HG03175 (cell line): ENCODE measurements around the gene ZNF865.

Experiments
- ATAC-seq: cut with Tn5 transposase; IDR thresholded peaks from one replicate; pipeline ENCODE4 v1.9.1; 2021; ENCODE audit warnings: mild to moderate bottlenecking, moderate library complexity; ENCODE audit not compliant: unreplicated experiment

ZNF865 gene

GRCh38 chr19:55643887-55644176 is 38.4 kb downstream of the ZNF865 start:
- ATAC-seq, result no peak

DNA sequence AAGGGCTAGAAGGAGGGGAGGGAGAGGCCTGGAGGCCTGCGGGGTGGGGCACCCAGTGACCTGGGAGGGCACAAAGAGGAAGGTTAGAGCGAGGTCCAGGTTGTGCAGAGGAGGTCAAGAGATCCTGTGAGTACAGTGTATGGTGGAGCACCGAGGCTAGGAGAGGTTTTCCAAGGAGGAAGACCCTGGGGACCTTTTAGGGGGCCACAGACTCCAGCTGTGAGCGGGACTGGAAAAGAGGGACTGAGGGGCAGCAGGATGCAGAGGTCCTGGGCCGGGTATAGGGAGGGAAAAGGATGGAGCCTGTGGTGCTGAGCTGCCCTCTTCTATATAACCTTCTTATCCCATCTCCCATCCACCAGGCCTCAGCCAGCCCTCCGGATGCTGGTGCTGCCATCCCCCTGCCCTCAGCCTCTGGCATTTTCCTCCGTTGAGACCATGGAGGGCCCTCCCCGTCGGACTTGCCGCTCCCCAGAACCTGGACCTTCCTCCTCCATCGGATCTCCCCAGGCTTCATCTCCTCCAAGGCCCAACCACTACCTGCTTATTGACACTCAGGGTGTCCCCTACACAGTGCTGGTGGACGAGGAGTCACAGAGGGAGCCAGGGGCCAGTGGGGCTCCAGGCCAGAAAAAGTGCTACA is 38.9 kb downstream of the ZNF865 start:
- ATAC-seq, result no peak

- no peak for ATAC-seq
Observed at GRCh38 chr19:55644842-55645511, 39.5 kb downstream of the ZNF865 start.

GRCh38 chr19:55645512-55645881 is 40.0 kb downstream of the ZNF865 start:
- no peak for ATAC-seq

DNA sequence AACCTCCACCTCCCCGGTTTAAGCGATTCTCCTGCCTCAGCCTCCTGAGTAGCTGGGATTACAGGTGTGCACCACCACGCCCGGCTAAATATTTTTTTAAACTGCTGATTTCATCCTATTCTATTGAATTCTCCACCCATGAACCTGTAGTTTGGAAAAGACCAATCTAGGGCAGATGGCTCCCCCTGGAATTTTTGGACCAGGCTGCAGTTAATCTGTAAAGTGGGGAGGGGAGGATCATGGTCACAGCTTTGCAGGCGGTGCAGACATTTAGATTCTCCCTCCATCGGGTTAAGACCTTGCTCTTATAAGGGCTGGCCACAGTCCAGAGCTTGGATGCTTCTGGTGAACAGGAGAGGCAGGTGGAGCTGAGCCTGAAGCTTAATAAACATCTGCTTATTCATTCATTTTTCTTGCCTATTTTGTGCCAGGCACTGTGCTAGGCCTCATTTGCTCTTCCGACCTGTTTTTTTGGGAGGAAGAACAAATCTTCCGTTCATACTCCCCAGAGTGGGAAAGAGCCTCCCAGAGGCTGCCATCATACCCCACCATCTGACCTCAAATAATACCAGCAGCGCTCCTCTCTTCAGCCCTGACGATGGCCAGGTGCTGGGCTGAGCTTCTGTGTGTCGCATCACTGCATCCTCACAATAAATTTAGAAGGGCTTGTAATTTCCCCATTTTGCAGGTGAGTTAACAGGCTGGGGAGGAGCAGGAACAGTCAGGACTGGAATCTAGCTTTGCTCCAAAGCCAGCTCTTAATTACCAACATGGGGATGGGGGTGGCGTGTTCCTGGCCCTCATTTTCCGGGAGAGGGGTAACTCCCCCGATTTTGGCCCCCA is 41.7 kb downstream of the ZNF865 start:
- no peak for ATAC-seq

DNA sequence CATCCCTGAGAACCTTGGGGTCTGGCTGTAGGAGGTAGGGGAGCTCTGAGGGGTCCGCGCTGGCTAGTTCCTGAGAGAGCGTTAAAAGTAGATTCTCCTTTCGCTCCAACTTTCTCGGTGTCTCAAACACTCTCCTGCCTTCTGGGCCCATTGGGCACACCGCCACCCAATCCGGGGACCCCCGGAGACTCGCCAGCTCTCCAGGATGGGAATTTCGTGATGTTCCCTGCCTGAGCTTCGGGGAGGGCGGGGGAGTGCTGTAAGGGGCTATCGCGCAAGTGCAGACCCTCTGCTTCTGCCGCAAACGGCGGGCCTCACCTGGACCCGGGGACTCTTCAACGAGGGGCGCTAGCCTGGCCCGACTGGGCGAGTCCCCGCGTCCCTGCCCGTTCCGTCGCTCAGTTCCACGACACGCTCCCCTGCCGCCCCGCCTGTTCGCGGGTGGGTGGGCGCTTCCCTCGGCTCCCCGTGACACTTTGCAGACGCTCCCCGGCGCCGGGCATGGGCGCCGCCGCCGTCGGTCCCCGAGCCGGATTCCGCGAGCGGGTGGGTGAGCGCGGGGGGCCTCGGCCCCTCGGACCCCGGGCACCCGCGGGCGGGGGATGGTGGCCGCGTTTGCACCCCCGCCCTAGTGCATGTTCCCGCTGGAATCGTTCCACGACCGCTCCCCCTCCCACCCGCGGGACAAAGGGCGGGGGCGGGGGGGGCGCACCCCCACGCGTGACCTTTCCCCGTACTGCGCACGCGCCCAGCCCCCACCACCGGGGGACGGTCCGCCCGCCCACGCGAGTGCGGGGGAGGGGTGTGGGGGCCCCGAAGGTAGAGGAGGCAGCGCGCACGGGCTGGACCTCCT is 42.5 kb downstream of the ZNF865 start, which contains the start of gene CCDC106:
Gene CCDC106, plus strand, starts transcription at position 481 of the 853 bp plus-strand sequence. CDS start 835 bp downstream, outside the sequence.
- no peak for ATAC-seq

DNA sequence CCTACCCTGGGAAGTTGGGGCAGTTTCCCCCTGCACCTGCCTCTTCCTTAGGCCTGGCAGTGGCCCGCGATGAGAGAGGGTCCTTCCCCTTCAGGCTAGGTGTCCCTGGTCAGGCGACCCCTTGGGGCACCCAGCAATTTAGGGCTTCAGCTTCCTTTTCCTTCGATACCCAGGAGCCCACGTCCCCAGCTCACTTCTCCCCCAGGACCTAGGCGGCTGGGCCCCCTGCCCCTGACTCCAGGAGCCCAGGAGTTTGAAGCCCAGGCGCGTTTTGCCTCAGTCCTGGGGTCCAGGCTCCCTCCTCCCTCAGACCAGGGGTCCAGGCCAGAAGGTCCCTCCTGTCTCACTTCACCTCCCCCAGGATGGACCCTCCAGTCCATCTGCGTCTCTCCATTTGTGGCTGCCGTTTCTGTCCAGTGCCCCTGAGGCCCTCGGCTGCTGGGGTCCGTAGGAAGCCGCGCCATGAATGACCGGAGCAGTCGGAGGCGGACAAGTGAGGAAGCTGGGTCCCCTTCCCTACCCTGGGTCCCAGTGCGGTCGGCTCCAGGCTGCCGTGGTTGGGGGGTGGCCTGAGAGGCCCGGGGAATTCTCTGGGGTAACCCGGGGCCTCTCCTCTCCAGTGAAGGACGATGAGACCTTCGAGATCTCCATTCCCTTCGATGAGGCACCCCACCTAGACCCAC is 43.3 kb downstream of the ZNF865 start:
- ATAC-seq, result no peak

- ATAC-seq, result no peak
Observed at GRCh38 chr19:55649268-55650125, 44.0 kb downstream of the ZNF865 start.

GRCh38 chr19:55650126-55650557 is 44.7 kb downstream of the ZNF865 start:
- ATAC-seq, result no peak

- ATAC-seq, result no peak
Observed at GRCh38 chr19:55650602-55651230, 45.3 kb downstream of the ZNF865 start.

- ATAC-seq, result no peak
Observed at GRCh38 chr19:55651236-55651635, 45.8 kb downstream of the ZNF865 start.

GRCh38 chr19:55652311-55653128 is 47.1 kb downstream of the ZNF865 start:
- ATAC-seq, result no peak

DNA sequence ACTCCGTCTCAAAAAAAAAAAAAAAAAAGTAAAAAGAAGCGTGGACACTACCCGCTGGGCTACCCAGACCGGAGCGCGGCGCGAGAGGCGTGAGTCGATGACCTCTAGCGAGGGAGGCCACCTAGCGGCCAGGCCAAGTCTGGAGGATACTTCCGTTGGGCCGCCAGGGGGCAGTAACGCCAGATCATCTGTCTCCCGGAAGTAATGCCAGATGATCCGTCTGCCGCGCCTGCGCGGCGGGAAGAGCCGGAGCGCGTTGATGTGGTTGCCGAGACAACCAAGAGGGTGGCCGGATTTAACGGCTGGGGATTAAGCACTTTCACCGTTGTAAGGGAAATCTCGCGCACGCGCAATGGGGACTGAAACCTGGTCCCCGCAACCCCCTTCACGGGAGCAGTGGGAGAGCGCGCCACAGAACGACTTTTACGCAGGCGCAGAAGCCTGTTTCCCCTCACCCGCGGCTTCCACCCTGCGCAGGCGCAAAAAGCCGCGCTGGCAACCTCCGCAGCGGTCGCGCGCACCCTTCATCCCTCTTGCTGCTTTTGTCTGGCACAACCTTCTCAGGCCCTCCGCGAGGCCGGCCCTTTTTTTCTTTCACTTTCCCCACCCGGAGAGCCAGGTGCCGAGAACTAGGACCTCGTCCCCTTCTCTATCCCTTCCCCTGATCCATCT is 48.3 kb downstream of the ZNF865 start:
- ATAC-seq, result peak; percentile 41

DNA sequence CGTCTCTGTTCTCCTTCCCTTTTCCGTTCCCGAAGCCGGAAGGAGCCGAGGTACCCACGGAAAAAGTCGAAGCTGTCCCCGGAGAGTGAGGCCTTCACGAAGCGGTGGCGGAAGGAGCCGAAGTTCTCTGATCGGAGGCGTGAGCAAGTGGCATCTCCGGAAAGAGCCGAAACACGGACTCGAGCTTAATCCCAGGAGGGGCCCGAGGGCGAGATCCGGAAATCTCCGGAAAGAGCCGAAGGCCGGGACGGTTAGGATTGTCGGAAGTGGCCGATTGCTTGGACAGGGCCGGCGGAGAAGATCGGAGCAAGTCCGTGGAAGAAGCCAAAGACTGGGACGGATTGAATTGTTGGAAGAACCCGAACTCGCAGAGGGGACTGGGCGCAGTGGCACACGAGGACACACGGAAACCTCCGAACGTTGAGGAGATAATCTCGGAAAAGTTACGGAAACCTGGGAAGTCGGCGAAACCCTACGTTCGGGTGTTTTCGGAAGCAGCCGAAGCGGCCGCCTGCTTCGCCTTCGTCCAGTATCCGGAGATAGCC is 48.9 kb downstream of the ZNF865 start:
- ATAC-seq, result peak; percentile 63

DNA sequence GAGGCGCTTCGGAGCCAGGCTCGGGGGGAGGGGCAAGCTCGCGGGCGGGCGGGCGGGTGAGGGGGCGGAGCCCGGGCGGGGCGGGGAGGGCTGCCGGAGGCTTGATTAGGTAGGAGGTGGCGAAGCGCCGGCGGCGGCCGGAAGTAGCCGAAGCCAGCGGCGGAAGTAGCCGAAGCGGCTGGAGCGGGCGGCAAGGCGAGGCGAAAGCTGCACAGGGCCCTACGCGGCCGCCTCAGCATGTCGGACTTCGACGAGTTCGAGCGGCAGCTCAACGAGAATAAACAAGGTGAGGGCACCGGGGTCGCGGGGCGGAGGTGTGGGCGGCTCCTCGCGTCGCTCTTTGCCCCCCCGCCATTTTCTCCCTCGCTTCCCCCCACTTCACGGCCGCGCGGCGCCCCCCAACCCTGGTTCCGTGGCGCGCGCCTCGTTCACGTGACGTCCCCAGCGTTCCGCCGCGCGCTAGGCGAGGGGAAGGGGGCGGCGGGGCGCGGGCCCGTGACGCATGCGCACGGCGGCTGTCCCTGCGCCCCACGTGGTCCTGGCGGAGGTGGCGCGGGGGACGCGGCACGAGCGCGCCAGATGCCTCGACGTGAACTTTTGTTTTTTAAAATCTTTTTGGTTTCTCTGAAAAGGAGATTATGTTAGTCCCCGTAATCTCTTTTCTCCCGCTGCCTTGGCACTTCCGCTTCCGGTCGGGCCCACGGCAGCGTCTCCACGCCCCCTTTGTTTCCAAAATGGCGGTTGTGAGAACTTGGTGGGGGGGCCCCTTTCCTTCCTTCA is 49.6 kb downstream of the ZNF865 start, which contains the start of gene U2AF2:
Gene U2AF2, plus strand, starts transcription at position 168 of the 780 bp plus-strand sequence. Its CDS starts 70 bp downstream, at position 238.
- peak; percentile 48 for ATAC-seq

GRCh38 chr19:55655648-55656040 is 50.2 kb downstream of the ZNF865 start:
- ATAC-seq, result no peak
